K562 (cell line): ENCODE data around the gene GOLT1A. TPM values are rescaled to one million over a fixed set of nuclear protein-coding genes. Genes with fewer than 3 reads are reported as not detected.
A peak's percentile ranks its signal among the peaks of the same experiment; 100 is the strongest.

Experiments used
- CREB5 ChIP-seq: fragments of 250-450 bp; sonication (Bioruptor Pico); IDR thresholded peaks from 2 replicates; pipeline ENCODE4 v1.5.0; 2020; ENCODE audit warnings: mild to moderate bottlenecking
- ILF3 ChIP-seq: fragments of 450-650 bp; IDR thresholded peaks from 2 replicates; pipeline ENCODE4 v1.6.1; 2018; ENCODE audit warnings: antibody characterized with exemption, mild to moderate bottlenecking, moderate library complexity, borderline replicate concordance
- KAT8 ChIP-seq: fragments of 450-650 bp; IDR thresholded peaks from 2 replicates; pipeline ENCODE4 v1.6.1; 2016; ENCODE audit warnings: low read depth, mild to moderate bottlenecking
- MAZ ChIP-seq, 2 experiments: fragments of 450-650 bp in 1 of 2; sonication (generic) in 1 of 2; formaldehyde crosslinking; IDR thresholded peaks in 1 of 2; conservative IDR thresholded peaks in 1 of 2; 2 replicates each; pipeline versions ENCODE4 v1.4.0 to v1.5.0; 2020; ENCODE audit warnings: mild to moderate bottlenecking in 1 of 2, missing genetic modification reagents in 1 of 2
- MEF2D ChIP-seq: conservative IDR thresholded peaks from 2 replicates; pipeline ENCODE4 v1.6.1; 2016; ENCODE audit warnings: low read depth, missing genetic modification characterization, missing compliant biosample characterization
- TEAD1 ChIP-seq, 2 experiments: fragments of 450-650 bp in 1 of 2; sonication (generic) in 1 of 2; formaldehyde crosslinking; IDR thresholded peaks; 2 replicates each; pipeline versions ENCODE4 v1.4.0 to v1.8.0; 2020 to 2022; ENCODE audit warnings: mild to moderate bottlenecking in 2 of 2, missing genetic modification reagents in 1 of 2
- U2AF1 ChIP-seq: fragments of 200-400 bp; formaldehyde crosslinking; optimal IDR thresholded peaks from 2 replicates; pipeline ENCODE3; 2017; ENCODE audit warnings: mild to moderate bottlenecking, low read depth, low read length, moderate library complexity
- ZBTB11 ChIP-seq, 3 experiments: fragments of 200-800 bp in 1 of 3; fragments of 250-450 bp in 1 of 3; fragments of 450-650 bp in 1 of 3; sonication (Bioruptor Pico) in 1 of 3; sonication (Bioruptor generic) in 1 of 3; formaldehyde crosslinking in 1 of 3; IDR thresholded peaks; 2 replicates each; pipeline versions ENCODE4 v1.6.1 to v1.8.0; 2016 to 2022; ENCODE audit warnings: mild to moderate bottlenecking in 2 of 3, missing genetic modification characterization in 2 of 3, missing compliant biosample characterization in 1 of 3, moderate library complexity in 1 of 3
- ZBTB26 ChIP-seq: fragments of 450-650 bp; formaldehyde crosslinking; IDR thresholded peaks from 2 replicates; pipeline ENCODE4 v1.4.0; 2022; ENCODE audit warnings: missing genetic modification characterization
- ZNF324 ChIP-seq: fragments of 250-450 bp; sonication (Bioruptor Pico); IDR thresholded peaks from 2 replicates; pipeline ENCODE4 v1.4.0; 2020; ENCODE audit warnings: mild to moderate bottlenecking
- ZNF445 ChIP-seq: fragments of 250-450 bp; sonication (Bioruptor Pico); IDR thresholded peaks from 2 replicates; pipeline ENCODE4 v1.4.0; 2020; ENCODE audit warnings: low read depth, mild to moderate bottlenecking, moderate library complexity
- ZNF449 ChIP-seq: fragments of 250-450 bp; sonication (Bioruptor Pico); IDR thresholded peaks from 2 replicates; pipeline ENCODE4 v1.8.0; 2022; ENCODE audit warnings: moderate library complexity, mild to moderate bottlenecking, inconsistent platforms
- ZNF57 ChIP-seq: fragments of 450-650 bp; formaldehyde crosslinking; IDR thresholded peaks from 2 replicates; pipeline ENCODE4 v1.4.0; 2020; ENCODE audit warnings: mild to moderate bottlenecking, moderate library complexity
- ZNF766 ChIP-seq: fragments of 200-800 bp; sonication (Bioruptor generic); conservative IDR thresholded peaks from 2 replicates; pipeline ENCODE4 v1.6.1; 2016; ENCODE audit warnings: missing genetic modification characterization, missing compliant biosample characterization
- polyA plus RNA-seq, 8 experiments: library from polyadenylated mRNA; depleted of rRNA in 4 of 8; stranded (reverse) in 5 of 8; unstranded in 3 of 8; fragments of >200 nt; fragmentation: Nextera tagmentation in 2 of 8; fragmentation: Illumina TruSeq in 1 of 8; extraction: Ambion mirVana in 2 of 8; extraction: Trizol in 1 of 8; gene quantifications; 2 replicates each; pipeline versions ENCODE4 v1.2.1 to v1.2.3, GENCODE V29; 2011 to 2014; ENCODE audit warnings: inconsistent platforms in 1 of 8, missing spikeins in 1 of 8
- total RNA-seq, 7 experiments: library from RNA; depleted of rRNA in 6 of 7; stranded (reverse); fragments of >200 nt in 6 of 7; fragmentation: Illumina TruSeq in 2 of 7; extraction: Trizol in 2 of 7; gene quantifications; 2 replicates each; pipeline versions ENCODE4 v1.2.1 to v1.2.3, GENCODE V29; 2011 to 2021; ENCODE audit warnings: low replicate concordance in 1 of 7

The GOLT1A gene
- total and polyA plus RNA-seq, 9 of the 15 experiments (the other 6 are each of a cell fraction or from before 2014, with no cell fraction given): not detected

GRCh38 chr1:204171751-204172178, 42.0 kb downstream of the GOLT1A start (continued):
- no peak for TF ChIP-seq MEF2D
- TF ChIP-seq ZNF449 (CRISPR knock-in tag): peak; percentile 87
- no peak for TF ChIP-seq KAT8
- peak; percentile 91 for TF ChIP-seq ZNF57 (CRISPR knock-in tag)
- TF ChIP-seq ZNF324: peak; percentile 60; the same call in 1 of the 2 replicates
- TF ChIP-seq U2AF1: no peak
- peak; percentile 96 for TF ChIP-seq ZNF766 (CRISPR knock-in tag)
- no peak for TF ChIP-seq ILF3
- TF ChIP-seq TEAD1 (CRISPR knock-in tag; IDR thresholded peaks at IDR 0.05): peak in 1 of 2 experiments; percentile 97; a peak in 2 of 4 replicates
- TF ChIP-seq ZBTB11 (CRISPR knock-in tag; IDR thresholded peaks at IDR 0.05): peak in 1 of 3 experiments; percentile 84; a peak in 2 of 6 replicates
- TF ChIP-seq ZBTB26 (CRISPR knock-in tag): peak; percentile 48; the same call in 1 of the 2 replicates
- TF ChIP-seq MAZ (CRISPR knock-in tag; conservative IDR thresholded peaks at IDR 0.05 in 1 of 2, IDR thresholded peaks at IDR 0.05 in 1 of 2): peak in 1 of 2 experiments; percentile 88; a peak in 2 of 4 replicates
- peak; percentile 79; the same call in 1 of the 2 replicates for TF ChIP-seq CREB5 (CRISPR knock-in tag)
- TF ChIP-seq ZNF445 (CRISPR knock-in tag): peak; percentile 96
